ENCODE data around the gene HSD17B4. TPM values are rescaled to one million over a fixed set of nuclear protein-coding genes. Genes with fewer than 3 reads are reported as not detected.

Gene HSD17B4, protein sequence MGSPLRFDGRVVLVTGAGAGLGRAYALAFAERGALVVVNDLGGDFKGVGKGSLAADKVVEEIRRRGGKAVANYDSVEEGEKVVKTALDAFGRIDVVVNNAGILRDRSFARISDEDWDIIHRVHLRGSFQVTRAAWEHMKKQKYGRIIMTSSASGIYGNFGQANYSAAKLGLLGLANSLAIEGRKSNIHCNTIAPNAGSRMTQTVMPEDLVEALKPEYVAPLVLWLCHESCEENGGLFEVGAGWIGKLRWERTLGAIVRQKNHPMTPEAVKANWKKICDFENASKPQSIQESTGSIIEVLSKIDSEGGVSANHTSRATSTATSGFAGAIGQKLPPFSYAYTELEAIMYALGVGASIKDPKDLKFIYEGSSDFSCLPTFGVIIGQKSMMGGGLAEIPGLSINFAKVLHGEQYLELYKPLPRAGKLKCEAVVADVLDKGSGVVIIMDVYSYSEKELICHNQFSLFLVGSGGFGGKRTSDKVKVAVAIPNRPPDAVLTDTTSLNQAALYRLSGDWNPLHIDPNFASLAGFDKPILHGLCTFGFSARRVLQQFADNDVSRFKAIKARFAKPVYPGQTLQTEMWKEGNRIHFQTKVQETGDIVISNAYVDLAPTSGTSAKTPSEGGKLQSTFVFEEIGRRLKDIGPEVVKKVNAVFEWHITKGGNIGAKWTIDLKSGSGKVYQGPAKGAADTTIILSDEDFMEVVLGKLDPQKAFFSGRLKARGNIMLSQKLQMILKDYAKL
- total RNA-seq: 179 and 214 TPM in 2 replicates
- long read RNA-seq, transcript HSD17B4-201 (24 exons, 2,685 nt): major isoform, 399 of 493 reads
- long read RNA-seq, transcript HSD17B4-233 (25 exons, 2,589 nt): minor isoform, 5 of 493 reads
- long read RNA-seq, partial matches to known transcripts: 38 of 493 reads
- long read RNA-seq, other reads (novel, unspliced or antisense): 47 of 493 reads

DNA sequence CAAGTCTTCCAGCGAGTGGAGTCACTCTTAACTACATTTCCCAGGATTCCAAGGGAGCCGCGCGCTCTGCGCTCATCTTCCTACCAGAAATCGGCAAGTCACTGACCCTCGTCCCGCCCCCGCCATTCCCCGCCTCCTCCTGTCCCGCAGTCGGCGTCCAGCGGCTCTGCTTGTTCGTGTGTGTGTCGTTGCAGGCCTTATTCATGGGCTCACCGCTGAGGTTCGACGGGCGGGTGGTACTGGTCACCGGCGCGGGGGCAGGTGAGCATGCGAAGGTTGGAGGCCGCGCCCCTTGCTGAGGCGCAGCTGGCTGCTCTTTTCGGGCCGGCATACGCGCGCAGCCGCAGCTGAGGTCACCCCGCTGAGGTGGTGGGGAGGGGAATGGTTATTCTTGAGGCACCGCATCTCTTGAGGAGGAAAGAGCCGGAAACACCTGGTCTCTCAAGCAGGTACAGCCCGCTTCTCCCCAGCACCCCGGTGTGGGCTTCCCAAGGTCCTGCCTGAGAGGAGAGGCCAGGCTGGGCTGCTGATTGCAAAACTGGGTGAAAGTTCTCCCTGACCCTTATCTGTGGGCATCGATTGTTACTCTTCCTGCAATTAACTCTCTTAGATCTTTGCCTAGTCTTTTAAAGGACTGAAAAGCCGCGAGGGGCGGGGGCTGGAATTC, at the start of gene HSD17B4:
TSS of gene HSD17B4 (plus strand) at position 125 of the 667 bp plus-strand sequence. CDS start at position 204, 79 bp downstream.
- peak within 1 kb of the TSS; percentile 97 for H3K4me3 Mint-ChIP-seq
- peak; percentile 73 for DNase-seq (ENCODE audit: low read depth, low spot score)
- no peaks in the 10 kb centered on the region for H3K27me3 Mint-ChIP-seq (ENCODE audit: low read depth)
- TF ChIP-seq, protein P1, sequence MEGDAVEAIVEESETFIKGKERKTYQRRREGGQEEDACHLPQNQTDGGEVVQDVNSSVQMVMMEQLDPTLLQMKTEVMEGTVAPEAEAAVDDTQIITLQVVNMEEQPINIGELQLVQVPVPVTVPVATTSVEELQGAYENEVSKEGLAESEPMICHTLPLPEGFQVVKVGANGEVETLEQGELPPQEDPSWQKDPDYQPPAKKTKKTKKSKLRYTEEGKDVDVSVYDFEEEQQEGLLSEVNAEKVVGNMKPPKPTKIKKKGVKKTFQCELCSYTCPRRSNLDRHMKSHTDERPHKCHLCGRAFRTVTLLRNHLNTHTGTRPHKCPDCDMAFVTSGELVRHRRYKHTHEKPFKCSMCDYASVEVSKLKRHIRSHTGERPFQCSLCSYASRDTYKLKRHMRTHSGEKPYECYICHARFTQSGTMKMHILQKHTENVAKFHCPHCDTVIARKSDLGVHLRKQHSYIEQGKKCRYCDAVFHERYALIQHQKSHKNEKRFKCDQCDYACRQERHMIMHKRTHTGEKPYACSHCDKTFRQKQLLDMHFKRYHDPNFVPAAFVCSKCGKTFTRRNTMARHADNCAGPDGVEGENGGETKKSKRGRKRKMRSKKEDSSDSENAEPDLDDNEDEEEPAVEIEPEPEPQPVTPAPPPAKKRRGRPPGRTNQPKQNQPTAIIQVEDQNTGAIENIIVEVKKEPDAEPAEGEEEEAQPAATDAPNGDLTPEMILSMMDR (conservative IDR thresholded peaks at IDR 0.05): no peak
- peaks cover 8% of the 10 kb centered on the region for H3K36me3 Mint-ChIP-seq (ENCODE audit: low read depth)
- H3K27ac Mint-ChIP-seq (ENCODE audit: unreplicated experiment): peak within 1 kb of the TSS; percentile 96
- peaks cover 10% of the 10 kb centered on the region for H3K9me3 Mint-ChIP-seq
- H3K4me1 Mint-ChIP-seq: peaks cover 9% of the 10 kb centered on the region

DNA sequence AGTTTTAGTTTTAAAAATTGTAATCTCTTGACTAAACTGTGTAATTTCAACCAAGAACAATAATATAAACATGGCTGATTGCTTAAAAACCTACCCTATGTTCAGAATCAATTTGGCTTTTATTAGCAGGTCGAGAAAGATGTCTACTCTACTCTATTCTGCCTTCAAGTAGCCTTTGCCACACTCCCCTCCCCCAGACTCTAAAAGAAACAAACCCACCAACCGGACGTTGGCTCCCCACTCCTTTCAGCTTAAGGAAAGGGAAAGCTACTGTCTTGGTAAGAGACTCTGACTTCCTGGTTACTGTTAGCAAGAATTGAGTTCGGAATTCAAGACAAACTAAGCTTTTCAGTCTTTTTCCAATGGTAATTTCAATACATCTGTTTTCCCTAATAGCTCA, 49.7 kb upstream of the HSD17B4 start:
- TF ChIP-seq, protein P1 (conservative IDR thresholded peaks at IDR 0.05): no peak
- no peaks in the 10 kb centered on the region for H3K27me3 Mint-ChIP-seq (ENCODE audit: low read depth)
- peaks cover 25% of the 10 kb centered on the region for H3K4me1 Mint-ChIP-seq
- peak overlapping the region; percentile 96 for H3K27ac Mint-ChIP-seq (ENCODE audit: unreplicated experiment)
- H3K36me3 Mint-ChIP-seq (ENCODE audit: low read depth): no peaks in the 10 kb centered on the region
- H3K4me3 Mint-ChIP-seq: peak overlapping the region; percentile 25
- H3K9me3 Mint-ChIP-seq: peaks cover 3% of the 10 kb centered on the region
- DNase-seq (ENCODE audit: low read depth, low spot score): no peak

GRCh38 chr5:119404033-119404432, 48.3 kb upstream of the HSD17B4 start:
- H3K36me3 Mint-ChIP-seq (ENCODE audit: low read depth): no peaks in the 10 kb centered on the region

DNA sequence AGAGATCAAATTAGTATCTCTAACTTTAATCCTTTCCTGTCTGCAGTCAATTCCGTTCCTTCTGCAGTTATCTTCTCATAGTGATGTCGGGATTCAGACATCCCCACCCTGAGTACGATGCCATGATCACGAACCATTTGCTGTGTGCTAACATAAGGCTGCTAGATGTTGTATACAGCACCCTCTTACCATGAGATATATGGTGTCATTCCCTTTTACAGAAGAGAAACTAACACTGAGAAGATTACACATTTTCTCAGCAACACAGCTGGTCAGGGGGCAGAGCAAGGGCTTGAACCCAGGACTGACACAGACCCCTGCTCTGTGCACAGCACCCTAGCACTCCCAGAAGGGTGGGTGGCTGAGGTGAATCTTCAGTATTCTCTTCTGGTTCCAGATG, 46.9 kb upstream of the HSD17B4 start:
- H3K4me1 Mint-ChIP-seq: peaks cover 25% of the 10 kb centered on the region
- DNase-seq (ENCODE audit: low read depth, low spot score): no peak
- H3K4me3 Mint-ChIP-seq: no peak overlapping the region
- peaks cover 3% of the 10 kb centered on the region for H3K9me3 Mint-ChIP-seq
- H3K27ac Mint-ChIP-seq (ENCODE audit: unreplicated experiment): no peak overlapping the region
- TF ChIP-seq, protein P1 (conservative IDR thresholded peaks at IDR 0.05): no peak
- H3K36me3 Mint-ChIP-seq (ENCODE audit: low read depth): no peaks in the 10 kb centered on the region
- no peaks in the 10 kb centered on the region for H3K27me3 Mint-ChIP-seq (ENCODE audit: low read depth)

More at GRCh38 chr5:119404033-119404432, 48.3 kb upstream of the HSD17B4 start:
- no peak overlapping the region for H3K4me3 Mint-ChIP-seq
- H3K27ac Mint-ChIP-seq (ENCODE audit: unreplicated experiment): peak overlapping the region; percentile 84
- DNase-seq (ENCODE audit: low read depth, low spot score): no peak
- TF ChIP-seq, protein P1 (conservative IDR thresholded peaks at IDR 0.05): no peak
- peaks cover 3% of the 10 kb centered on the region for H3K9me3 Mint-ChIP-seq
- peaks cover 25% of the 10 kb centered on the region for H3K4me1 Mint-ChIP-seq
- no peaks in the 10 kb centered on the region for H3K27me3 Mint-ChIP-seq (ENCODE audit: low read depth)

DNA sequence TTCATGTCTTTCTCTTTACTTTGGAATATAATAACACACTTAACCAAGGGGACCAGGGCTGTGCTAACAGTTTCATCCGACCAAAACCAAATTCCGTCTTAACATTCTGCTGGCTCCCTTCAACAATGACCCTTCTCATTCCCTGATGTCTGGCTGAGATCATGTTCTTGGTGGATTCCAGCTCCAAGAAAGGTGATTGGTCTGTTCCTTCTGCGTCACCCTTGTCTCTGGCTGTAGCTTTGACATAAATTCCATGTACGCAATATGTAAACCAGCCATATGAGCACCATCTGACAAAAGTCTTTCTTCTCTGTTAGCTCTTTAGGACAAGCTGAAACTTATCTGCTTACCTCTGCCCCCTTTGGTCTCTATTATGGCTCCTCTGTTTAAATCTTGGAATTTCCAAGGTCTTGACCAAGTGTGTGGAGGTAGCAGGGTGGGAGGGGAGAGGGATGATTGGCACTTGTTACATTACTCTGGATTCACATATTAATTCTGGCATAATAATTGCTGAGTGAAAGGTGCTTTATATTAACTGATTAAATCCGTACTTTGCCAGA, 45.7 kb upstream of the HSD17B4 start:
- peaks cover 25% of the 10 kb centered on the region for H3K4me1 Mint-ChIP-seq
- H3K9me3 Mint-ChIP-seq: peaks cover 3% of the 10 kb centered on the region
- DNase-seq (ENCODE audit: low read depth, low spot score): no peak
- H3K4me3 Mint-ChIP-seq: no peak overlapping the region
- TF ChIP-seq, protein P1 (conservative IDR thresholded peaks at IDR 0.05): no peak
- H3K27ac Mint-ChIP-seq (ENCODE audit: unreplicated experiment): no peak overlapping the region
- no peaks in the 10 kb centered on the region for H3K36me3 Mint-ChIP-seq (ENCODE audit: low read depth)
- no peaks in the 10 kb centered on the region for H3K27me3 Mint-ChIP-seq (ENCODE audit: low read depth)
